Forelimb muscle (tissue), 1 donor: ENCODE results near the gene IGF2. TPM values are rescaled to one million over a fixed set of nuclear protein-coding genes. Genes with fewer than 3 reads are reported as not detected.
"Not testable (repeated sequence)": the region's sequence is repeated elsewhere in the genome, so short reads cannot be mapped to it uniquely, and the experiment has no call there.

Experiments used
- DNase-seq: peaks from one replicate; pipeline ENCODE4 v3.0.0-alpha.2; 2013; ENCODE audit warnings: low read depth
- polyA plus RNA-seq: library from polyadenylated mRNA; unstranded; fragments of 120-200 nt; gene quantifications from one replicate; pipeline ENCODE4 v1.2.1, GENCODE V29; 2013; ENCODE audit not compliant: insufficient read length

IGF2 gene, protein sequence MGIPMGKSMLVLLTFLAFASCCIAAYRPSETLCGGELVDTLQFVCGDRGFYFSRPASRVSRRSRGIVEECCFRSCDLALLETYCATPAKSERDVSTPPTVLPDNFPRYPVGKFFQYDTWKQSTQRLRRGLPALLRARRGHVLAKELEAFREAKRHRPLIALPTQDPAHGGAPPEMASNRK
- polyA plus RNA-seq = 3,671 TPM

DNA sequence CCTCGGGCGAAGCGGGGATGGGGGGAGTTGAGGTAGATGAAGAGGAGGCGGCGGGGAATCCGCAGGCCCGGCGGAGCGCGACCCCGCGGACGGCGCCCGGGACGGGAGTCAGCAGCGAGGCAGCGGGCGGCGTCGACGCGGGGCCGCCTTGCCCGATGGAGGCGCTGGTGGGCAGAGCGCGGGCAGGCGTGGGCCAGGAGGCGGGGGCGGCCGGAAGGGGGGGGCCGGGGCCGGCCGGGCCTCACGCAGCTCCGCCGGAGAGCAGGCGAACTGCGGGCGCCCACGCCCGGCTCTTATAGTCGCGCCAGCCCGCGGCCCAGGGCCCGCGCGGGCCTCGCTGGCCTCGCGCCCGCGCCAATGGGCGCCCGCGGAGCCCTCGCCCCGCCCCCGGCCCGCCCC lies at the start of gene IGF2:
Gene IGF2 (minus strand): TSS at position 267 of the 399 bp plus-strand sequence. CDS start 3,866 bp downstream, outside the sequence.
- no peak for DNase-seq

DNA sequence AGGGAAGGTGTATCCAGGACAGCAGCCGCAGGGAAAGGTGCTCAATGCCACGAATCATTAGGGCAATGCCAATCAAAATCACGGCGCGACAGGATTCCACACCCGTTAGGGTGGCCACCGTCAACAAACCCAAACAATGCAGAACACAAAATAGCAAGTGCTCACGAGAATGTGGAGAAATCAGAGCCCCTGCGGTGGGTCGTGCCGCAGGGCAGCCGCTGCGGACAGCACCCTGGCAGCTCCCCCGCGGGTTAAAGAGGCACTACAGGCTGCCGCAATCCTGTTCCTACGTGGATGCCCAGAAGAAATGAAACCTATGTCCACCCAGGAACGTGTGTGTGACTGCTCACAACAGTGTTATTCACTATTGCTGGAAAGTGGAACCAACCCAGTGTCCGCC lies 49.6 kb upstream of the IGF2 start:
- DNase-seq = no peak

DNA sequence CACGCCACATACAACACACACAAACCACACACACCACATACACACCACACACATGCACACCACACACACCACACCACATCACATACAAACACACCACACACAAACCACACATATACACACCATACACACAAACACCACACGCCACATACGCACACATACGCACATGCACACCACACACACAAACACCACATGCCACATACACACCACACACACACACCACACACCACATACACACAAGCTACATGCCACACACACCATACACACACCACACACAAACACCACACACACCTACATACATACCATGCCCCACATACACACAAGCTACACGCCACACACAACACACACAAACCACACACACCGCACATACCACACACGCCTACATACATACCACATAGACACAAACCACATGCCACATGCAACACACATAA lies 48.1 kb upstream of the IGF2 start:
- no peak for DNase-seq

DNA sequence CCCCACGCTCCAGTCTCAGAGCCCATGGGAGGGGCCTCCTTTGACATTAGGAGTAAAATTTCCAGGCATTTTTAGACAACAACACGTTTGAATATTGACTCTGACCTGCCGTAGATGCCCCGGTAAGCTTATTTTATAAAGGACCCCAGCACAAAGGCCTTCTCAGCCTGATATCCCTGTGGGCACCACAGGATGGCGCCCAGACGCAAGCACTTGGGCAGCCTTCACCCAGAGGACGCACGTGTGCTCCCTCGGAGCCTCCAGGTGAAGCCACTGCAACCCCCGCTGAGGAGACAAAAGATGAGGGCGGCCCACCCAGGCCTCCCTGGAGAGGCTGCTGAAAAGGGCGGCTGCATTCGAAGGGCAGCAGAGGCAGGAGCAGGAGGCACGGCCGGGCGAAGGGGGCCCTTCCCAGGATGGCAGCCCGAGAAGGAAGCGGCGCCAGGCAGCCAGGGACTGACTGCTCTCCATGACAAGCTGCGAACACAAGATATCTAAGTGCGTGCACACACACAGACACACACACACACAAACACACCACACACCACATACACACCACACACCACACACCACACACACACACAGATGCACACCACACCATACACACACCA lies 47.6 kb upstream of the IGF2 start:
- DNase-seq = no peak

DNA sequence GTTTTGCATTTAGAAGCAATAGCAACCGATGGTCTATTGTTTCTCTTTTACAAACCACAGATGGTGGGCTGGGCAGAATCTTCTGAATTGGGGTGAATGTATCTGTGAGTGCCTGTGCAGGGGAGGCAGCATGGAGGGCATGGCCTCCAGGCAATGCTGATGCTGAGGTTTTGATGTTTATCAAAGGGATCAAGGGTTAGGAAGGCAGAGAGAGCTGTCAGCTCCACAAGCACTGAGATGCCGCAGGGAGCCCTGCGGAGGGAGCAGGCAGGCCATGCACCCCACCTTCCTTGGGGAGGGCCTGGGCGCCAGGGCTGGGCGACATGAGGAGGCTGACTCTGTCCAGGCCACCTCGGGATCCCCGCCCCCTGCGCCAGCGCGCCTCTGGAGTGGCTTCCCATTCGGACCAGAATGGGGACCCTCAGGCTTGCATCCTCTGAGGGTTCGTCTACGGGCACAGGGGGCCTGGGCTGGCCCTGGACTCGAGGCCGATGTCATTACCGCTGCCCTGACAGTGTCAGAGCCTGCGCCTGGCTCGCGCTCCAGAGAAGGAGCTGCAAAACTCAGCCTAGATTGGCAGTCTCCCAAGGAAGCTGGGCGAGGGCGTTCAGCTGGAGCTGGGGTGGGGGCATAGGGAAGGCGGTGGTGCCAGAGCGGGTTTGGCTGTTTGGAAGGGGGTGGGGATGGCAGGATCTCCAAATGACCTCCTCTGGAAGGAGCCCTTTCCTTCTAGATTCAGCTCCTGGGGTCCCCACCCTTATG lies 46.3 kb upstream of the IGF2 start:
- DNase-seq = no peak

DNA sequence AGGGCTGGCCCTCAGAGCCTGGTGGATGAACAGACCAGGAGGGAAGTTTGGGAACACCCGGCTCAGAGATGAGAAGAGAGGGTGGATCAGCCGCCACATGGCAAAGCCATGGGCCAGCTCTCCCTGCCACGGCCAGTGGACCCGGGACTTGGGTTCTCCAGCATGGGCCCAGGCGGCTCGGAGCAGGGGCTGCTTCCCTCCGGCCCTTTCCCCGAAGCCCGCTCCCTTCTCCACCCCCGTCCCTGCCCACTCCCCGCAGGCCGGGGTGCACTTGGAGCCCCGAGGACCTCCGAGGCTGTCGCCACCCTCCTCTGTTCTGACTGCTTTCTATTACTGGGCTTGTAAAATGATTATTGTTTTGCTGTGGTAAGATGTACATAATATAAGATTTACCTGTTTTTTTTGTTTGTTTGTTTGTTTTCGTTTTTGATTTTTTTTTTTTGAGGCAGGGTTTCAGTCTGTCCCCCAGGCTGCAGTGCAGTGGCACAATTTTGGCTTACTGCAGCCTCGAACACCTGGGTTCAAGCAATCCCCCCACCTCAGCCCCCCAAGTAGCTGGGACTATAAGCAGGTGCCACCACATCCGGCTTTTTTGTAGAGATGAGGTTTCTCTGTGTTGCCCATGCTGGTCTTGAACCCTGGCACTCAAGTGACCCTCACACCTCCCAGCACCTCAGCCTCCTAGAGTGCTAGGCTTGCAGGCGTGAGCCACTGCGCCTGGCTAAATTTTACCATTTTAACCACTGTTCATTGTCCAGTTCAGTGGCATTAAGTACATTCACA lies 43.7 kb upstream of the IGF2 start:
- no peak for DNase-seq

DNA sequence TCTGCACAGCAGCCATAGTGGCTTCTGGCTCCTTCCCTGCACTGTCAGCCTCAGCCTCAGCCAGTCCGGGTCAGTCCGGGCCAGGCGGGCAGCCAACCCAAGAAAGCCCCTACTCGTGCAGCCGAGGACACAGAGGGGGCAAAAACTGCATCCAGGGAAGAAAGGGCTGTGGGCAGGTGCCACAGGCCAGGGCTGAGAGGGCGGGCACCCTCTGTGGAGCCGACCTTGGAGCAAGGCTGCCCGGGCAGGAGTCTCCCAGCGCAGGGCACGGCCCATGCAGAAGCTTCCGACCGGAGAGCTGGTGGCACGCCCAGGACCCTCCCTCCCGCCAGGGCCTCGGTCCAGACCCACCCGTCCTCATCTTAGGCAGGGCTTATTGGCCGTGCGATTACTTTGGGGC lies 42.9 kb upstream of the IGF2 start:
- no peak for DNase-seq

DNA sequence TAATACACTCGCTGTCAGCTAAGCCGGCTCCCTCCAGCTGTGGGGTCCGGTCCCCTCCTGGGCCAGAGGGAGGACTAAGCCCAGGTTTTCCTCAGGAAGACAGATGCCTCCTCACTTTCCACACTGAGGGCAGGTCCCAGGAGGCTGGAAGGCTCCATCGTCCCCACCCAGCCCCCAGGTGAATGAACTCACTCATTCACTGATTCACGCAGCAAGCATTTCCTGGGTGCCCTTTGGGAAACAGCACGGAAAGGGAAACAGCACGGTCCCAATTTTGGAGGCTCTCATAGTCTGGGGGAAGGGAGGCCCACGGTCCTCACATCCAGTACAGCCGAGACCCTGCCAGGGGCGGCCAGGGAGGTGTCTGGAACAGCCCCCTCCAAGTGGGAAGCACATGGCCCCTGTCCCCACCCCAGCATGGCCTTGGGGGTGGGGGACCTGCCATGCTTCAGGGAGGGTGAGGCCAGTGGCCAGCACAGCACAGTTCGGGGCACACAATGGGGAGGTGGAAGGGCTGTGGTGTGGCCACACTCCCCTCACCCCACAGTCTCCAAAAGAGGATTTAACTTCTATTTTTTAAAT lies 41.7 kb upstream of the IGF2 start:
- no peak for DNase-seq

DNA sequence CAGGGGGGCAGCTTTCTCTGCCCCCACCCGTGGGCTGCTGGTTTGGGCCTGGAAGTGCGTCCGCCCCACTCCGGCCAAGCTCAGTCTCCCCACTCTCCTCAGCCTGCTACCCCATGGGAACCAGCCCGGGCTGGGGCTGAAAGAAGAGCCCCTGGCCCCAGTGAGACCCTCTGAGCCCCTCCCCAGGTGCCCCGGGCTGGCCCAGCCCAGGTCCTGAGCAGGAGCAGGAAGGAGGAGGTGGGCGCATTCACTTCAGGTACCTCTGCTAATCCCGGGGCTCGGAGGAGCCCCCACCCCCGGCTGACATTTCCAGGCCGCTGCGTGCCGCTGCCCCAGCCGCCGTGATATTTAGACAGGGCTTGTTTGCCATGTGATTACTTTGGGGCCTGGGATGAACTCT lies 41.2 kb upstream of the IGF2 start:
- no peak for DNase-seq

DNA sequence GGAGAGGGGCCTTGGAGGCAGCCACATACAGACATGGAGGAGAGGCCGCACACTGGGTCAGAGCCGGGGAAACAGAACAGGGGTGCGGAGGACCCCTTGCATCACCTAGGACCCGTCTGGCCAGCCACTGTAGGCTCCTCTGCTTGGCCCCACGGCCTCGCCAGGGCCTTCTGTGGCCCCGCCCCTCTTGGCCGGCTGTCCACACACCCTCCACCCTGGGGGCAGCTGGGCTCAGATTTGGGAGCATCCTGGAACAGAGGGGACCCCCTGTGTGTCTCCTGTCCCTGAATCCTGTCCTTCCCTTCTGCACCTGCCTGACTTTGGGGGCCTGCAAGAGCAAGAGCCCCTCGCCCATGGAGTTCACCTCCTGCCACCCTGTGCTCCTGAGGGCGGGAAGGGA lies 40.3 kb upstream of the IGF2 start:
- DNase-seq = no peak

DNA sequence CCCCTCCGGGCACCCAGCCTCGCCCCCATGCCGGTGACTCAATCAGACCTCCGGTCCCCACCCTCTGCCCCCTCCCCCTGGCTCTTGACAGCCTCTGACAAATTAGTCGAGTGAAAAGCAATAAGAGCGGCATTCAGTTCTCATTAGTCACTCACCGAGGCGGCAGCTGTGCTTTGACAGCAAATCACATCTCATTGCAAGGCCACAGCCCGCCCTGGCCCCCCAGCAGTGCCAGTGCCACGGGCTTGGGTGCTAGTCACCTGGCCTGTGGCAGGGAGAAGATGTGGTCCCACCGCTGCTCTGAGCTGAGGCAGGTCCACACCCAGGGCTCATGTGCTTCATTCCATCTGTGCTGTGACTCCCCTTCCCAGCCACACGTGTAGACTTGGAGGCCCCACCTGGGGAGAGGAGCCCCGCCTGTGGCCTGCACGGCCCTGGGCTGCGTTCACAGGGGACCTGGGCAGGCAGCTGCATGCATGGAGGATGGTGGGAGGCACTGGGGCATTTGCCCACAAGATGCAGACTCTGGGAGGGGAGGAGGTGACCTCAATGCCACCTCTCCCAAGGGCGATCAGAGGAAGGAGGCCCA lies 39.8 kb upstream of the IGF2 start:
- no peak for DNase-seq

DNA sequence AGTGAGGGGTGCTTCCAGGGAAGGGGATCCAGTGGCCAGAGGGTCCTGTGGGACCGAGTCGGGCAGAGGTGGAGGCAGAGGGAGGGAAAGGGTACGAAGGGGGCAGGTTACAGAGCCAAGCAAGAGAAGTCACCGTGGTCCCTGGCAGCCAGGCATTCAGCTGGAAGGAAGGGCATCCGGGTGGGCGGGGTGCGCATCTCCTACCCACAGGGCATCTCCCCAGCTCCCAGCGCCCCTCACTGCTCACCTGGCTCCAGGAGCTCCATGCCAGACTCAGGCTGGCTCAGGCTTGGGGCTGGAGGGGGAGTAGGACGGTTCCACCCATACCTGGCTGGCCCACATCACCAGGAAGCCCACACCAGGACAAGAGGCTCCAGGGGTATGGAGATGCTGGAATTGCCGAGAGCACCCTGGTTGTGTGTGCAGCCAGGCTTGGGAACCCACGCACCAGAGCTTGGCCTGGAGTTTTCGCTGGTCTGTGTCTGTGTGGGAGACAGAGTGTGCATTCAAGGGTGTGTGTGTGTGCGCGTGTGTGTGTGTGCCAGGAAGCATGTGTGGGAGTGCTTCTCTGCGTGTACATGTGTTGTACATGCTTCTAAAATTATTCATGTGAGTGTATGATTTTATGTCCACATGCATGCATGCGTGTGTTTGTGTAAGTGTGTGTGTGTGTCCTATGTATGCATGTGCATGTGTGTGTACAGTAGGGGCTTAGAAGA lies 39.0 kb upstream of the IGF2 start:
- DNase-seq = not testable (repeated sequence)

DNA sequence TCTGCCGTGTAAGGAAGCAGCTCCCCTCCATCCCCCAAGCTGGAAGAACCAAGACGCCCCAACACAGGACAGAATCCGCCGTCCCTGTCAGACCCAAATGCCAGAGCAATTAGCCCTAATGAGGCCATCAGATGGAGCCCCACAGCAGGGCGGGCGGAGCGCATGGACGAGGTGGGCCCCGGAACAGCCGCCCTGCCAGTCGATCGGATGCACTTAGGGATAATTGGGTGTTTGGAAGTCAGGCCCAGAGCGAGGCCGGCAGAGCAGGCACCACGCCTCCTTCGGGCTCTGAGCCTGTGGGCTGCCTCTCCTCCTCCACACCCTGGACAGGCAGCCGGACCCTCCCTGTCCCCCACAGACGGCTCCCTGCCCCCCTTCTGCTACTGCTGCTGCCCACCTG lies 37.9 kb upstream of the IGF2 start:
- DNase-seq = no peak

DNA sequence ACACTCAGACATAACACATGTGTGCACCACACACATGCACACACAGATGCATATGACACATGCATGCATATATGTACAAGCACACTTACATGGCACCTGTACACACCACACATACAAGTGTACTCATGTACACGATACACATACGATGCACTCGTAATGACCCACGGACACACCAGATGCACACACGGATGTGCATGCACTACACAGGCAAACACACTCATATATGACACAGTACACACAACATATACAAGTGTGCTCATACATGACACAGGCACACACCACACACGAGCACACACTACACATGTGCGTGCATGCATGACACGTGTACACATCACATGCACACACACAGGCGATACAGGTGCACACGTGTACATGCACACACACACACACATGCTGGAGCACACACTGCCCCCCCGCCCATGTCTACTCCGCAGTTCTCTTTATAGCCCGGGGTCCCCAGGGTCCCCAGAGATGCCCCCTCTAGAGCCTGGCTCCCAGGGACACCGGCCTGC lies 37.3 kb upstream of the IGF2 start:
- no peak for DNase-seq

DNA sequence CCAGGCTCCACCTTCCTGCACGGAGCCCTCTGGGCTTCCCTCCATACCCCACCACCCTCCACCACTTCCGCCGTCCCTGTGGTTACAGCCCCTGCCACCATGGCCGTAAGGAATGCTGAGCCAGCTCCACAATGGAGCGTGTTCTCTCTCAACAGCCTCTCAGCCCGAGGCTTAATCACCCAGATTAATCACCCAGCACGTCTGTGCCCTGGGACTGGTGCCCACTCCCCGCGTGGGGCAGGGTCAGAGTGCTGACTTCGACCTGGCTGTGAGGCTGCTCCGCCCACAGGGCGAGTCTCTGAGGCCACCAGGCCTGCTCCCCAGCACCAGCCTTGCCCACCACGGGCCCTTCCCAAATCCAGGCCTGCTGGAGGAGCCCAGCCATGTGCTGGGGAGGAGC lies 36.5 kb upstream of the IGF2 start:
- DNase-seq = no peak

DNA sequence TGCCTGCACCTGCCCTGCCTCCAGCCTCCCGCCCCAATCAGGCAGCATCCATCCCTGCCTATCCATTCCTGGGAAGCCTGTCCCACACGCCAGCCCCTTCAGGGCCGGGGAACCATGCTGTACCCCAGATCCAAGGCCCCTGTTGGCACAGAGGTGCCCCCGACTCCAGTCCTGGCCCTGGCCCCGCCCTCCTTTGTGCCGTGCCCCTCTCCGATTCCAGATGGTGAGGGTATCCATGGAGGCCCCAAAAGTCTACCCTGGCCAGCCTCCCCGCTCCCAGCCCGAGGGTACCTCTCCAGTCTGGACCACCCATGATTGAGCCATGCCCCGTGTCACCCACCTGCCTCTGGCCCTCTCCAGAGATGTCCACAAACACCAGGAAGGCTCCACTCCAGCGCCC lies 35.2 kb upstream of the IGF2 start:
- DNase-seq = no peak

DNA sequence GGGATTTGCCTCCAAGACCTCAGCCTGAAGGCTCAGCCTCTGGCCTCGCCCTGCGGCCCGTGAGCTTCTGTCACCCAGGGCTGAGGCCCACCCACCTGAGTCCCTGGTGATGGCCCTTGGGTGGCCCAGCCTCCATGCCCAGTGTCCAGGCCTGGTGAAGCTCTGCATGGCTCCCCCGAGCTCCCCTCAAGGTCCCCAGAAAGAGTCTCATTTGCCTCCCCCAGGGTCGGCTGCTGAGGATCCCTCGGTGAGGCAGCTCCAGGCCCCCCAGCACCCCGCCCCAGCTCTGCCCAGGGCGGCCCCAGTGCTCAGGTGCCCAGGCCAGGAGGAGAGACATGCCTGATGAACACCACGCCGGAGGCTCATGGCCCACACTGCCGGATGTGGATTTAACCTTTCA lies 34.6 kb upstream of the IGF2 start:
- DNase-seq = no peak

DNA sequence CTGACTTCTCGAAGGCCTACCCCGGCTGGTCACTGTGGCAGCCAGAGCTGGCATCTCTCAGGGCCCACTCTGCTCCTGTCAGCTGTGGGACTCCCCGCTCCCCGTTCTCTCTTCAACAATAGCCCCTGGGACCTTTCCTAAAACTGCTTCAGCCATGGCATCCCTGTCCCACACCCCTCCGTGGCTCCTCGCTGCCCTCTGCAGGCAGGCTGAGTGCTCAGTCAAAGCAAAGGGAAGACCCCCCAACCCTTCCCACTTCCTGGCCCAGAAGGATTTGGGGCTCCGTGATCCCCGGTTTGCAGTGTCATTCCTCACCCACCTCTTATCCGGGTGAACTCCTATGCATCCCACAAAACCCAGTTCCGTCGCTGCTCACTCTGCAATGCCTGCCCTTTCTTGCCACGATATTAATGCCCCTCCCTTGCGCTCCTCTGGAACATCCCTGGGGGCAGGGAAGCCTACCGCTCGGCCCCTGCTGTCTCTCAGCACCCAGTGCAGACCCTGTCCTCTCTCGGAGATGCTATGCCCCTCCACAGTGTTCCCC lies 34.0 kb upstream of the IGF2 start:
- no peak for DNase-seq

DNA sequence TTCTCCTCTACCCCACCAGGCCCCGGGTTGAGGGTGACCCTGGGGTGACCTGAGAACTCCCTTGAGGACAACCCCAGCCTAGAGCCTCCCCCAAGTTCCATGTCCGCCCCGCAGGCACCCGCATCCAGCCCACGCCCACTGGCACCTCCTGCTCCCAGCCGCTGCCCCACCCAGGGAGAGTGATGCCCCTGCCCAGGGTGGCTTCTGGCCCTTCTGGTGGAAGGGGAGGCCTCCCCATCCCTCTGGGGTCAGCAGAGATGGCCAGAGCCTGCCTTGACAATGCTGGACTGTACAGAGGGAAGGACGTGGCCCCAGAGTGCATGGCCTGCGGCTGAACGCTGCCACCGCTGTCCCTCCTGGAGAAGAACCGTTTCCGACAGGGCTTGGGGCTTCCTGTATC lies 33.5 kb upstream of the IGF2 start:
- no peak for DNase-seq

DNA sequence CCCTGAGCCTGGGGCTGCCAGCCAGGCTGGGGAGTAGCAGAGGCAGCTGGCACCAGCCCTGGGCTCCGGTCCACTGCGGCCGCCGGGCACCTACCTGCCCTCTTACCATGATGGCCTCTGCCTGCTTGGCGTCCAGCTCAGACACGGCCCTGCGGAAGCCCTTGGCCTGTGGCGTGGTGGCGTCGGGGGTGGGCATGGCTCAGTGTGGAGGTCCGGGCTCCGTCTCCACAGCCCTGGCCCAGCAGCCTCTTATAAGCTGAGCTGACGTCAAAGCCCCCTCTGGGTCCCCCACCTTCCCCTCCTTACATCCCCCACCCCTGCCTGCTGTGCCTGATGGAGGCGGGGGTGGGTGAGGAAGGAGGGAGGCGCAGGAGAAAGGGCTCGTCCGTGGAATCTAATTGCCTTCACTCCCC lies 32.4 kb upstream of the IGF2 start, which contains the start of gene TH:
Gene TH (minus strand): TSS at position 225 of the 413 bp plus-strand sequence. CDS start 29 bp downstream, at position 196.
- no peak for DNase-seq
